K562 treated with DMSO at 1 percent for 48 hours (cell line): ENCODE data around the gene AGTRAP. TPM values are rescaled to one million over a fixed set of nuclear protein-coding genes. Genes with fewer than 3 reads are reported as not detected.

Source experiments
- total RNA-seq: library from RNA; unstranded; fragments of 300-600 nt; gene quantifications from 2 replicates; pipeline ENCODE4 v1.2.3, GENCODE V29; 2022; ENCODE audit warnings: low replicate concordance; ENCODE audit errors: extremely low read depth

Gene AGTRAP, protein sequence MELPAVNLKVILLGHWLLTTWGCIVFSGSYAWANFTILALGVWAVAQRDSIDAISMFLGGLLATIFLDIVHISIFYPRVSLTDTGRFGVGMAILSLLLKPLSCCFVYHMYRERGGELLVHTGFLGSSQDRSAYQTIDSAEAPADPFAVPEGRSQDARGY
- not detected in 2 replicates for total RNA-seq

DNA sequence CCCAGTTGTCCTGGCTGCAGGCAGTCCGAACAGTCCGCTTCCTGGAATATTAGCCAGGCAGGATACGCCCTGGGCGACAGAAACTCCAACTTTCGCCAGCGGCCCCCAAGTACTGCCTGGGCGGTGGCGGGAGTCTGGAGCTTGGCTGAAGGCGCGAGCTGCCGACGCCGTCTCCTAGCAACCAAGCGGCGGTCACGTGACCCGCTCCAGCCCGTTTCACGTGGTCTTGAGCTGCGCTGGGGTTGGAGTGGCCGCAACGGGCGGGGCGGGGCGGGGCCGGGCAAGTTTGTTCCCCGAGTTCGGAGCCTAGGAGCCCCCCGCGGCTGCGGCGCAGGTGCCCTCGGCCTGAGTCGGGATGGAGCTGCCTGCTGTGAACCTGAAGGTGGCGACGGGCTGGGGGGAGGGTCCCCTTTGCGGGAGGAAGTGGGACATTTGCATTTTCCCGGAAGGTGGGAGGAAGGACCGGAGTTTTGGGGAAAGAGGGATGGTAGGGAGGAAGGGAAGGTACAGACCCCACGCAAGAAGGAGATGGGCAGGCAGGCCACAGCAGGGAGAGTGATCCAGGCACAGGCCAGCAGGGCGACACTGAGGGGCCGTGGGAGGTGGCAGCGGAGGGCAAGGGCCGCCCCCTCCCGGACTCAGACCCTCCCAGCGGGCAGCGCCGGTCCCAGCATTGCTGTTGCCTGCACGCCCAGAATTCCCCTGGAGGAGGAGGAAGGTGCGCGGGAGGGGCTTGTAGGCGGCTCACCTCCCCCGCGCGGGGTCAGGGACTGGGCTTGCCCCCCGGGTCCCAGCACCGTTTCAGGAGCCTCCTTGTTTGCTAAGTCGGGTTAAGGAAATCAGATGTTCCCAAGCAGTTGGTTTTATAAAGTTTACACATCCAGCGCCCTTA, at the start of gene AGTRAP:
Gene AGTRAP (plus strand): TSS at position 283 of the 892 bp plus-strand sequence. CDS start 73 bp downstream, at position 356.

GRCh38 chr1:11691302-11691914, 44.5 kb upstream of the AGTRAP start, which contains the start of gene DRAXIN:
DRAXIN (plus strand) TSS chr1:11691710; CDS start chr1:11706259, 14,549 bp downstream.

DNA sequence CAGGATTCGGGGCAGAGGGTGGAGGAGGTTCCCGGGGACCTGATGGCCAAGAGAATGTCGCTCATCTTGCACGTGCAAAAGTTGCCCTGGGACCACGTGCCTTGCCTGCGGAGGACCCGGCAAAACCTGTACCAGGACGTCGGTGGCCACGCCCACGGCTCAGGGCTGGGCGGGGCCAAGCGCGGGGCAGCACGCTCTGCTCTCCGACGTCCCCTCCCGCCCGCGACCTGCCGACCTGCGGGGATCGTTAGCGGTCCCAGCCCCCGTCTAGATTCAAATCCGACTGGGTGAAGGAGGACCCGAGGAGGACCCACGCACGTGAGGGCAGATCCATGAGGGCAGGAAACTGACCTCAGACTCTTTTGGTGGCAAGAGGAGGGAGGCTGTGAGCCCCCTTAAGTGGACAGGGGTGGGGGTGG, 26.1 kb downstream of the AGTRAP start, which contains the start of gene C1orf167:
Gene C1orf167 (plus strand): TSS at position 206 of the 419 bp plus-strand sequence. CDS start 2,208 bp downstream, outside the sequence.

Other genes starting within 250 kb of the AGTRAP start
- gene FBXO2, start 81.7 kb upstream of the AGTRAP start, total RNA-seq: not detected in 2 replicates
- not detected in 2 replicates for gene FBXO44, start 81.3 kb upstream of the AGTRAP start, total RNA-seq
- gene FBXO6, start 71.9 kb upstream of the AGTRAP start, total RNA-seq: not detected in 2 replicates
- not detected in 2 replicates for gene MAD2L2, start 55.0 kb upstream of the AGTRAP start, total RNA-seq
- not detected in 2 replicates for gene DRAXIN, start 44.4 kb upstream of the AGTRAP start, total RNA-seq
- gene C1orf167, start 26.1 kb downstream of the AGTRAP start, total RNA-seq: not detected in 2 replicates
- 205 and 232 TPM in 2 replicates for gene MTHFR, start 69.8 kb downstream of the AGTRAP start, total RNA-seq
- not detected in 2 replicates for gene CLCN6, start 70.1 kb downstream of the AGTRAP start, total RNA-seq
- not detected in 2 replicates for gene NPPA, start 111.6 kb downstream of the AGTRAP start, total RNA-seq
- gene NPPB, start 122.8 kb downstream of the AGTRAP start, total RNA-seq: not detected in 2 replicates
- gene KIAA2013, start 190.3 kb downstream of the AGTRAP start, total RNA-seq: not detected in 2 replicates
- not detected in 2 replicates for gene PLOD1, start 198.6 kb downstream of the AGTRAP start, total RNA-seq
- 158 TPM in 1 of 2 replicates, not detected in the other for gene MFN2, start 244.3 kb downstream of the AGTRAP start, total RNA-seq